Measurements from ENCODE around the gene RHBDL1.

The RHBDL1 gene

GRCh38 chr16:674968-675883 is at the start of gene RHBDL1:
Gene RHBDL1 (plus strand): TSS chr16:675671. CDS start chr16:675791, 120 bp downstream.
- DNase-seq (ENCODE audit: low read depth, low spot score): no peak

- no peak for DNase-seq (ENCODE audit: low read depth, low spot score)
Measured at GRCh38 chr16:625977-626765, 49.3 kb upstream of the RHBDL1 start.

- DNase-seq (ENCODE audit: low read depth, low spot score): peak; percentile 82
Measured at GRCh38 chr16:626787-627453, 48.6 kb upstream of the RHBDL1 start.

GRCh38 chr16:627454-628239 is 47.8 kb upstream of the RHBDL1 start:
- DNase-seq (ENCODE audit: low read depth, low spot score): no peak

GRCh38 chr16:628321-629061 is 47.0 kb upstream of the RHBDL1 start:
- no peak for DNase-seq (ENCODE audit: low read depth, low spot score)

GRCh38 chr16:629185-629832 is 46.2 kb upstream of the RHBDL1 start:
- DNase-seq (ENCODE audit: low read depth, low spot score): no peak

GRCh38 chr16:629833-630248 is 45.6 kb upstream of the RHBDL1 start:
- DNase-seq (ENCODE audit: low read depth, low spot score): no peak

- DNase-seq (ENCODE audit: low read depth, low spot score): no peak
Measured at GRCh38 chr16:630249-630814, 45.1 kb upstream of the RHBDL1 start.

GRCh38 chr16:630815-631405 is 44.6 kb upstream of the RHBDL1 start, which contains the start of gene WFIKKN1:
Gene WFIKKN1 (plus strand): TSS chr16:630985. CDS start chr16:631254, 269 bp downstream.
- no peak for DNase-seq (ENCODE audit: low read depth, low spot score)

GRCh38 chr16:631808-632358 is 43.6 kb upstream of the RHBDL1 start:
- no peak for DNase-seq (ENCODE audit: low read depth, low spot score)

- DNase-seq (ENCODE audit: low read depth, low spot score): no peak
Measured at GRCh38 chr16:632486-633335, 42.8 kb upstream of the RHBDL1 start.

GRCh38 chr16:633336-634050 is 42.0 kb upstream of the RHBDL1 start:
- no peak for DNase-seq (ENCODE audit: low read depth, low spot score)

GRCh38 chr16:634051-634670 is 41.3 kb upstream of the RHBDL1 start:
- DNase-seq (ENCODE audit: low read depth, low spot score): no peak

GRCh38 chr16:634996-635395 is 40.5 kb upstream of the RHBDL1 start:
- no peak for DNase-seq (ENCODE audit: low read depth, low spot score)

GRCh38 chr16:635573-636205 is 39.8 kb upstream of the RHBDL1 start:
- no peak for DNase-seq (ENCODE audit: low read depth, low spot score)
